Stimulated activated CD4-positive, alpha-beta T cell treated with anti-CD3 and anti-CD28 coated beads, Interleukin-12 subunit alpha, Interleukin-12 subunit beta, amount 100 ng/mL, for 4 hours (primary cell): ENCODE results near the gene CPNE2.

Source experiments
- DNase-seq: peaks from one replicate; pipeline ENCODE4 v3.0.0-alpha.2; 2020

CPNE2 gene

GRCh38 chr16:57127037-57127763 lies 34.8 kb downstream of the CPNE2 start:
- DNase-seq, result no peak

- no peak for DNase-seq
These were observed 35.5 kb downstream of the CPNE2 start for GRCh38 chr16:57127836-57128235.

GRCh38 chr16:57128771-57129389 lies 36.5 kb downstream of the CPNE2 start:
- DNase-seq, result peak; percentile 18

GRCh38 chr16:57130950-57131321 lies 38.6 kb downstream of the CPNE2 start:
- DNase-seq, result no peak

GRCh38 chr16:57131351-57131970 lies 39.1 kb downstream of the CPNE2 start:
- DNase-seq, result no peak

GRCh38 chr16:57132470-57132869 lies 40.1 kb downstream of the CPNE2 start:
- DNase-seq, result no peak

GRCh38 chr16:57133031-57133430 lies 40.6 kb downstream of the CPNE2 start:
- DNase-seq, result no peak

- no peak for DNase-seq
These were observed 41.5 kb downstream of the CPNE2 start for GRCh38 chr16:57133886-57134285.

- DNase-seq, result peak; percentile 15
These were observed 42.6 kb downstream of the CPNE2 start for GRCh38 chr16:57134982-57135381.

- no peak for DNase-seq
These were observed 44.7 kb downstream of the CPNE2 start for GRCh38 chr16:57137043-57137442.

- DNase-seq, result no peak
These were observed 45.3 kb downstream of the CPNE2 start for GRCh38 chr16:57137566-57138273.

GRCh38 chr16:57138281-57138935 lies 46.0 kb downstream of the CPNE2 start:
- DNase-seq, result no peak

- DNase-seq, result no peak
These were observed 48.7 kb downstream of the CPNE2 start for GRCh38 chr16:57140931-57141668.

GRCh38 chr16:57141822-57142631 lies 49.6 kb downstream of the CPNE2 start:
- no peak for DNase-seq

- DNase-seq, result no peak
These were observed 51.0 kb downstream of the CPNE2 start for GRCh38 chr16:57143149-57143921.

- no peak for DNase-seq
These were observed 51.6 kb downstream of the CPNE2 start for GRCh38 chr16:57144027-57144426.

- DNase-seq, result no peak
These were observed 53.0 kb downstream of the CPNE2 start for GRCh38 chr16:57145046-57146021.

- DNase-seq, result no peak
These were observed 53.8 kb downstream of the CPNE2 start for GRCh38 chr16:57146040-57146647.

GRCh38 chr16:57146735-57147134 lies 54.4 kb downstream of the CPNE2 start:
- no peak for DNase-seq
